ENCODE measurements around the gene LRRK1. TPM values are rescaled to one million over a fixed set of nuclear protein-coding genes. Genes with fewer than 3 reads are reported as not detected.
A peak's percentile ranks its signal among the peaks of the same experiment; 100 is the strongest.

The LRRK1 gene
- total RNA-seq, 1 donor from 2014 or later: not detected

DNA sequence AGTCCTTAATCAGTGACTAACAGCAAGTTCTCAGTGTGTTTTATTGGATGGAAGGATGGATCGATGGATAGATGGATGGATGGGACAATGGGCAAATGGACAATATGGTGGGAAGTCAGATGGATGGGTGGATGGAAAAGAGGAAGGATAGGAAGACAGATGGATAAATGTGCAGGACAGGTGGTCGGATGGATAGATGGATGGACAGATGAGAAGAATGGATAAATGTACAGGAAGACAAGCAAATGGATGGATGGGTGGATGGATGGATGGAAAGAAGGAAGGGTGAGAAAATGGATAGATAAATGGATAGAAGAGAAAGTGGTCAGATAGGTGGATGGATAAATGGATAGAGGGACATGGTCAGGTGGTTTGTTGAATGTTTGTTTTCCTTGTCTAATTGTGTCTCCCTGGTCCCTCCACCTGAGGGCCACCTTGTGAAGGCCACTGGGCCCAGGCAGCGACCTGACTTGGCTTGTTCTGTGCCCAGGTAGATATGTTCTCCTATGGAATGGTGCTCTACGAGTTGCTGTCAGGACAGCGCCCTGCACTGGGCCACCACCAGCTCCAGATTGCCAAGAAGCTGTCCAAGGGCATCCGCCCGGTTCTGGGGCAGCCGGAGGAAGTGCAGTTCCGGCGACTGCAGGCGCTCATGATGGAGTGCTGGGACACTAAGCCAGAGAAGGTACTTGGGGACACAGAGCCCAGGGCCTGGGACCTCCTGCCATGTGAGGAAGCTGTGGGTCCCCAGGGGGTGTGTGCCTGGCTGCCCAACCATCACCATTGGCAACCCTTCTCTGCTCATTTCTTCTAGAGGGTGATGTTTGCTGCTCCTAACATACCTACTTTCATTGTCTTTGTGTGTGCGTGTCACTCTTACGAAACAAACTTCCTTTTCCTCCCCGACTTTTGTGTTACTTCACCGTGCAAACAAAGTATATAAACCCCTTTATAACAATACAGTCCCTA lies 137.5 kb downstream of the LRRK1 start:
- H3K9me3 ChIP-seq (ENCODE audit: low read depth): no peaks in the 10 kb centered on the region
- no peaks in the 10 kb centered on the region for H3K79me2 ChIP-seq (ENCODE audit: low read depth)
- H3K27ac ChIP-seq: no peak overlapping the region
- no peaks in the 10 kb centered on the region for H4K20me1 ChIP-seq (ENCODE audit: low read depth)
- H3K4me1 ChIP-seq: no peaks in the 10 kb centered on the region
- TF ChIP-seq EZH2phosphoT487 (IDR thresholded peaks at IDR 0.05): no peak
- no peak for TF ChIP-seq EZH2 (IDR thresholded peaks at IDR 0.05)
- TF ChIP-seq, protein P1, sequence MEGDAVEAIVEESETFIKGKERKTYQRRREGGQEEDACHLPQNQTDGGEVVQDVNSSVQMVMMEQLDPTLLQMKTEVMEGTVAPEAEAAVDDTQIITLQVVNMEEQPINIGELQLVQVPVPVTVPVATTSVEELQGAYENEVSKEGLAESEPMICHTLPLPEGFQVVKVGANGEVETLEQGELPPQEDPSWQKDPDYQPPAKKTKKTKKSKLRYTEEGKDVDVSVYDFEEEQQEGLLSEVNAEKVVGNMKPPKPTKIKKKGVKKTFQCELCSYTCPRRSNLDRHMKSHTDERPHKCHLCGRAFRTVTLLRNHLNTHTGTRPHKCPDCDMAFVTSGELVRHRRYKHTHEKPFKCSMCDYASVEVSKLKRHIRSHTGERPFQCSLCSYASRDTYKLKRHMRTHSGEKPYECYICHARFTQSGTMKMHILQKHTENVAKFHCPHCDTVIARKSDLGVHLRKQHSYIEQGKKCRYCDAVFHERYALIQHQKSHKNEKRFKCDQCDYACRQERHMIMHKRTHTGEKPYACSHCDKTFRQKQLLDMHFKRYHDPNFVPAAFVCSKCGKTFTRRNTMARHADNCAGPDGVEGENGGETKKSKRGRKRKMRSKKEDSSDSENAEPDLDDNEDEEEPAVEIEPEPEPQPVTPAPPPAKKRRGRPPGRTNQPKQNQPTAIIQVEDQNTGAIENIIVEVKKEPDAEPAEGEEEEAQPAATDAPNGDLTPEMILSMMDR (IDR thresholded peaks at IDR 0.05): no peak
- H3K4me3 ChIP-seq: no peak overlapping the region
- peaks cover 1% of the 10 kb centered on the region for H3K36me3 Mint-ChIP-seq
- no peak overlapping the region for H3K4me3 Mint-ChIP-seq
- H3F3A ChIP-seq (ENCODE audit: low read depth): no peaks in the 10 kb centered on the region
- no peaks in the 10 kb centered on the region for H3K27me3 ChIP-seq
- no peaks in the 10 kb centered on the region for H3K4me1 Mint-ChIP-seq
- H3K9me3 Mint-ChIP-seq: peaks cover 7% of the 10 kb centered on the region
- no peaks in the 10 kb centered on the region for H3K36me3 ChIP-seq
- H3K4me2 ChIP-seq: no peak overlapping the region
- H2AFZ ChIP-seq (replicated peaks): no peak overlapping the region
- peak overlapping the region; percentile 1 for H3K27ac Mint-ChIP-seq
- H3K9ac ChIP-seq: no peak overlapping the region
- H3K27me3 Mint-ChIP-seq (ENCODE audit: insufficient read depth, low read depth): peaks cover 7% of the 10 kb centered on the region
- DNase-seq (ENCODE audit: low spot score): no peak

DNA sequence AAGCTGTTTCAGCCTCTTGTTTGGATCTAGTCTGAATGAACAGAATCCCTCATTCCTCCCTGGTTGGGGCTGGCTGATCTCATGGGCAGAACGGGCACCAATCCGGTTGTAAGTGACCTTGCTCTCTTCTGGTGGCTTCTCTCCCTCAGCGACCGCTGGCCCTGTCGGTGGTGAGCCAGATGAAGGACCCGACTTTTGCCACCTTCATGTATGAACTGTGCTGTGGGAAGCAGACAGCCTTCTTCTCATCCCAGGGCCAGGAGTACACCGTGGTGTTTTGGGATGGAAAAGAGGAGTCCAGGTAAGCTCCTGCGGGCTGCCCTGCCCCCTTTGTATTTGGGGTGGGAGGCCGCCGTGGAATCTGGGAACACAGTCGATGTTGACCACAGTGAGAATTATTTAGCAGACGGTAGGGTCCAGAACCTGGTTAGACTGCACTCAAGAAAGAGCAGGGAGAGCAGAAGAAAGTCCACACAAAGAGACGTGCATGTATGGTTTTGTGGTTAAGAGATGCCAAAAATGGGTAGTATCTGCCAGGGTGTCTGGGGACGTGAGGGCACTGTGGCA lies 138.8 kb downstream of the LRRK1 start:
- Mint-ChIP-seq H3K4me3 (no peak overlapping the region), H3K4me1 (peaks cover 10% of the 10 kb centered on the region), H3K27me3 (ENCODE audit: insufficient read depth, low read depth) (peaks cover 9% of the 10 kb centered on the region), H3K27ac (no peak overlapping the region), H3K9me3 (peaks cover 7% of the 10 kb centered on the region), H3K36me3 (peaks cover 1% of the 10 kb centered on the region)
- no peak for DNase-seq (ENCODE audit: low spot score)
- H3K4me2 ChIP-seq: no peak overlapping the region
- H3K36me3 ChIP-seq: no peaks in the 10 kb centered on the region
- no peaks in the 10 kb centered on the region for H3K9me3 ChIP-seq (ENCODE audit: low read depth)
- no peak overlapping the region for H2AFZ ChIP-seq (replicated peaks)
- no peak overlapping the region for H3K27ac ChIP-seq
- H3K9ac ChIP-seq: no peak overlapping the region
- no peak overlapping the region for H3K4me3 ChIP-seq
- no peaks in the 10 kb centered on the region for H3F3A ChIP-seq (ENCODE audit: low read depth)
- H4K20me1 ChIP-seq (ENCODE audit: low read depth): no peaks in the 10 kb centered on the region
- no peaks in the 10 kb centered on the region for H3K27me3 ChIP-seq
- no peaks in the 10 kb centered on the region for H3K79me2 ChIP-seq (ENCODE audit: low read depth)
- peaks cover 4% of the 10 kb centered on the region for H3K4me1 ChIP-seq
- TF ChIP-seq EZH2 (IDR thresholded peaks at IDR 0.05) (no peak), EZH2phosphoT487 (IDR thresholded peaks at IDR 0.05) (no peak)
- TF ChIP-seq, protein P1 (IDR thresholded peaks at IDR 0.05): no peak

DNA sequence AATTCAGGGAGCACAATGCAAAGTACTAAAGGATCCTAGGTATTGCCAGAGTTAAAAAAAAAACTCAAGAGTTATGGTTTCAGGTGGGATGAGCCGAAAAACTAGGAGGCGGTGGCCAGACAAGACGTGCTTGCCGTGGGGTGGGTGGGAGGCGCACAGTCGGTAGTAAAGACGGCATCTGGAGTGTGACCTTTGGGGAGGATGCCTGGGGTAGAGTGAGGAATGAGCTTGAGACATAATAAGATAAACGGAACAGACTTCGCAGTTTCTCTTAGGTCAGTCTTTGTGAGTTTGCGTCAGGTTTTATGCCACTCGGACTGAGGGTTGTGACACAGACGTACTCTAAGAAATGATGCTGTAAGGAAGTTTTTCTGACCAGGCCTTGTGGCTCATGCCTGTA lies 139.6 kb downstream of the LRRK1 start:
- Histone ChIP-seq H3F3A (ENCODE audit: low read depth) (no peaks in the 10 kb centered on the region), H3K4me2 (no peak overlapping the region), H3K27me3 (no peaks in the 10 kb centered on the region), H3K9ac (no peak overlapping the region), H2AFZ (replicated peaks) (no peak overlapping the region), H4K20me1 (ENCODE audit: low read depth) (no peaks in the 10 kb centered on the region), H3K4me1 (peaks cover 12% of the 10 kb centered on the region), H3K9me3 (ENCODE audit: low read depth) (no peaks in the 10 kb centered on the region), H3K4me3 (no peak overlapping the region), H3K36me3 (no peaks in the 10 kb centered on the region), H3K27ac (no peak overlapping the region), H3K79me2 (ENCODE audit: low read depth) (no peaks in the 10 kb centered on the region)
- H3K27me3 Mint-ChIP-seq (ENCODE audit: insufficient read depth, low read depth): peaks cover 9% of the 10 kb centered on the region
- peaks cover 18% of the 10 kb centered on the region for H3K4me1 Mint-ChIP-seq
- peaks cover 7% of the 10 kb centered on the region for H3K9me3 Mint-ChIP-seq
- no peak overlapping the region for H3K27ac Mint-ChIP-seq
- TF ChIP-seq EZH2 (IDR thresholded peaks at IDR 0.05) (no peak), EZH2phosphoT487 (IDR thresholded peaks at IDR 0.05) (no peak)
- TF ChIP-seq, protein P1 (IDR thresholded peaks at IDR 0.05): no peak
- no peak overlapping the region for H3K4me3 Mint-ChIP-seq
- H3K36me3 Mint-ChIP-seq: peaks cover 1% of the 10 kb centered on the region
- no peak for DNase-seq (ENCODE audit: low spot score)

Measured in neural progenitor cell (in vitro differentiated cells).